HepG2 (cell line): ENCODE data around the gene PLEKHA8. TPM values are rescaled to one million over a fixed set of nuclear protein-coding genes. Genes with fewer than 3 reads are reported as not detected.

Source experiments
- AFF4 ChIP-seq: sonication (generic); formaldehyde crosslinking; IDR thresholded peaks from 2 replicates; pipeline ENCODE4 v1.4.0; 2020; ENCODE audit warnings: missing genetic modification reagents
- GTF3A ChIP-seq: sonication (generic); formaldehyde crosslinking; conservative IDR thresholded peaks from 2 replicates; pipeline ENCODE4 v1.4.0; 2020; ENCODE audit warnings: mild to moderate bottlenecking, missing genetic modification reagents
- JUNB ChIP-seq: sonication (generic); formaldehyde crosslinking; IDR thresholded peaks from 2 replicates; pipeline ENCODE4 v1.8.0; 2022; ENCODE audit warnings: missing genetic modification reagents, mild to moderate bottlenecking, borderline replicate concordance
- MAFG ChIP-seq: sonication (generic); formaldehyde crosslinking; IDR thresholded peaks from 2 replicates; pipeline ENCODE4 v1.5.1; 2020; ENCODE audit warnings: mild to moderate bottlenecking, missing genetic modification reagents
- SETDB1 ChIP-seq: sonication (generic); formaldehyde crosslinking; IDR thresholded peaks from 2 replicates; pipeline ENCODE4 v1.5.1; 2020; ENCODE audit warnings: missing genetic modification reagents, mild to moderate bottlenecking, borderline replicate concordance
- TAF15 ChIP-seq: fragments of 200-400 bp; formaldehyde crosslinking; IDR thresholded peaks from one replicate; pipeline ENCODE4 v1.6.1; 2018; ENCODE audit warnings: mild to moderate bottlenecking, low read depth, low read length; ENCODE audit not compliant: poor library complexity, severe bottlenecking
- TOE1 ChIP-seq: sonication (generic); formaldehyde crosslinking; IDR thresholded peaks from 2 replicates; pipeline ENCODE4 v1.4.0; 2020; ENCODE audit warnings: mild to moderate bottlenecking, missing genetic modification reagents
- U2AF1 ChIP-seq: fragments of 200-400 bp; formaldehyde crosslinking; optimal IDR thresholded peaks from 2 replicates; pipeline ENCODE3; 2017; ENCODE audit warnings: mild to moderate bottlenecking, low read depth, low read length
- ZBTB8A ChIP-seq: sonication (generic); formaldehyde crosslinking; IDR thresholded peaks from 2 replicates; pipeline ENCODE4 v1.4.0; 2020; ENCODE audit warnings: mild to moderate bottlenecking, low read depth, missing genetic modification reagents, borderline replicate concordance
- ZNF205 ChIP-seq: IDR thresholded peaks from 2 replicates; pipeline ENCODE4 v1.6.1; 2018; ENCODE audit warnings: missing biosample characterization, missing genetic modification reagents
- ZNF264 ChIP-seq: sonication (generic); formaldehyde crosslinking; IDR thresholded peaks from 2 replicates; pipeline ENCODE4 v1.4.0; 2020; ENCODE audit warnings: missing genetic modification reagents
- ZNF292 ChIP-seq: sonication (generic); formaldehyde crosslinking; IDR thresholded peaks from 2 replicates; pipeline ENCODE4 v1.8.1; 2022; ENCODE audit warnings: mild to moderate bottlenecking, low read depth, missing genetic modification reagents, borderline replicate concordance
- ZNF513 ChIP-seq: sonication (generic); formaldehyde crosslinking; conservative IDR thresholded peaks from 2 replicates; pipeline ENCODE4 v1.5.0; 2020; ENCODE audit warnings: missing genetic modification reagents
- ZNF609 ChIP-seq: sonication (generic); formaldehyde crosslinking; IDR thresholded peaks from 2 replicates; pipeline ENCODE4 v1.4.0; 2020; ENCODE audit warnings: mild to moderate bottlenecking, missing genetic modification reagents, borderline replicate concordance
- ZNF740 ChIP-seq: sonication (generic); formaldehyde crosslinking; IDR thresholded peaks from 2 replicates; pipeline ENCODE4 v1.4.0; 2020; ENCODE audit warnings: missing genetic modification reagents
- polyA plus RNA-seq, 8 experiments: library from polyadenylated mRNA; depleted of rRNA in 3 of 8; stranded (reverse) in 7 of 8; unstranded in 1 of 8; fragments of >200 nt; fragmentation: Illumina TruSeq in 4 of 8; extraction: Trizol in 4 of 8; gene quantifications; 2 replicates each; pipeline versions ENCODE4 v1.2.1 to v1.2.3, GENCODE V29; 2011 to 2016; ENCODE audit warnings: low read depth in 4 of 8, missing spikeins in 1 of 8, mixed read lengths in 1 of 8; ENCODE audit not compliant: insufficient read depth in 1 of 8
- total RNA-seq, 5 experiments: library from RNA; depleted of rRNA; stranded (reverse); fragments of >200 nt; fragmentation: Illumina TruSeq; extraction: Trizol; gene quantifications; 2 replicates each; pipeline ENCODE4 v1.2.3, GENCODE V29; 2016; ENCODE audit warnings: low read depth in 1 of 5
- TF ChIP-seq, protein P1 (sequence below): sonication (generic); formaldehyde crosslinking; IDR thresholded peaks from 2 replicates; pipeline ENCODE4 v1.5.0; 2020; ENCODE audit warnings: missing genetic modification reagents

PLEKHA8 gene
- total and polyA plus RNA-seq, 2 of the 13 experiments (the other 11 are each of a cell fraction or from before 2014, with no cell fraction given), result 12.5 to 26.4 TPM

- TF ChIP-seq TAF15 (peak; percentile 66), ZNF264 (CRISPR knock-in tag) (no peak), MAFG (CRISPR knock-in tag) (no peak), ZNF740 (CRISPR knock-in tag) (no peak), ZNF292 (CRISPR knock-in tag) (no peak), ZNF609 (CRISPR knock-in tag) (no peak), TOE1 (CRISPR knock-in tag) (no peak), U2AF1 (peak; percentile 64), AFF4 (CRISPR knock-in tag) (0 out of 2 replicates have a peak, but pooled peaks have one; percentile 35), GTF3A (CRISPR knock-in tag) (no peak), ZBTB8A (CRISPR knock-in tag) (0 out of 2 replicates have a peak, but pooled peaks have one; percentile 39), SETDB1 (CRISPR knock-in tag) (no peak), JUNB (CRISPR knock-in tag) (no peak), ZNF205 (peak; percentile 48; the same call in 1 of the 2 replicates), ZNF513 (CRISPR knock-in tag) (no peak)
- TF ChIP-seq, protein P1, sequence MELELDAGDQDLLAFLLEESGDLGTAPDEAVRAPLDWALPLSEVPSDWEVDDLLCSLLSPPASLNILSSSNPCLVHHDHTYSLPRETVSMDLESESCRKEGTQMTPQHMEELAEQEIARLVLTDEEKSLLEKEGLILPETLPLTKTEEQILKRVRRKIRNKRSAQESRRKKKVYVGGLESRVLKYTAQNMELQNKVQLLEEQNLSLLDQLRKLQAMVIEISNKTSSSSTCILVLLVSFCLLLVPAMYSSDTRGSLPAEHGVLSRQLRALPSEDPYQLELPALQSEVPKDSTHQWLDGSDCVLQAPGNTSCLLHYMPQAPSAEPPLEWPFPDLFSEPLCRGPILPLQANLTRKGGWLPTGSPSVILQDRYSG, result 0 out of 2 replicates have a peak, but pooled peaks have one; percentile 49
Observed at GRCh38 chr7:30028216-30028748, at the start of gene PLEKHA8 (continued).
